Liver (tissue), 9 donors: Measurements from ENCODE around the gene ATIC. TPM values are rescaled to one million over a fixed set of nuclear protein-coding genes. Genes with fewer than 3 reads are reported as not detected.

Source experiments
- DNase-seq: peaks from one replicate; pipeline ENCODE4 v3.0.0-alpha.2; 2017; ENCODE audit warnings: low spot score
- H3K27ac ChIP-seq, 2 donors: one replicate each; pipeline ENCODE4 v1.7.0; 2013; ENCODE audit warnings: inconsistent platforms in 2 of 2, low read length in 2 of 2, control low read depth in 1 of 2, low read depth in 1 of 2, mild to moderate bottlenecking in 1 of 2
- H3K27me3 ChIP-seq, 4 donors: one replicate each; pipeline versions ENCODE4 v1.6.1 to v1.7.0; 2013; ENCODE audit warnings: low read length in 3 of 4, inconsistent platforms in 1 of 4, mild to moderate bottlenecking in 1 of 4, moderate library complexity in 1 of 4; ENCODE audit not compliant: control insufficient read depth in 4 of 4, insufficient read depth in 4 of 4
- H3K36me3 ChIP-seq, 4 donors: one replicate each; pipeline versions ENCODE4 v1.6.1 to v1.7.0; 2013; ENCODE audit warnings: low read length in 3 of 4, mild to moderate bottlenecking in 3 of 4, low read depth in 1 of 4, moderate library complexity in 1 of 4; ENCODE audit not compliant: control insufficient read depth in 4 of 4, insufficient read depth in 3 of 4
- H3K4me1 ChIP-seq, 4 donors: one replicate each; pipeline versions ENCODE4 v1.6.1 to v1.7.0; 2013; ENCODE audit warnings: low read length in 3 of 4, mild to moderate bottlenecking in 3 of 4, moderate library complexity in 1 of 4; ENCODE audit not compliant: control insufficient read depth in 4 of 4, insufficient read depth in 4 of 4
- H3K4me3 ChIP-seq, 3 donors: one replicate each; pipeline versions ENCODE4 v1.6.1 to v1.7.0; 2013; ENCODE audit warnings: low read length in 3 of 3, control low read depth in 1 of 3, low read depth in 1 of 3, mild to moderate bottlenecking in 1 of 3
- H3K9ac ChIP-seq, 2 donors: one replicate each; pipeline ENCODE4 v1.7.0; 2013; ENCODE audit warnings: low read length in 2 of 2, mild to moderate bottlenecking in 2 of 2, moderate library complexity in 2 of 2, control low read depth in 1 of 2, low read depth in 1 of 2
- H3K9me3 ChIP-seq, 4 donors: one replicate each; pipeline versions ENCODE4 v1.6.1 to v1.7.0; 2013; ENCODE audit warnings: low read length in 3 of 4; ENCODE audit not compliant: control insufficient read depth in 4 of 4
- ATF3 ChIP-seq: IDR thresholded peaks from 2 replicates; pipeline ENCODE4 v1.6.1; 2016; ENCODE audit warnings: antibody characterized with exemption
- CTCF ChIP-seq: fragments of 150-350 bp; IDR thresholded peaks from 2 replicates; pipeline ENCODE4 v1.5.1; 2017; ENCODE audit warnings: improper control_type of control experiment, low read depth, low read length; ENCODE audit not compliant: missing input control
- EGR1 ChIP-seq, 2 donors: IDR thresholded peaks; 2 replicates each; pipeline ENCODE4 v1.6.1; 2016 to 2018; ENCODE audit warnings: antibody characterized with exemption in 2 of 2, low read depth in 2 of 2
- FOXA2 ChIP-seq: IDR thresholded peaks from 2 replicates; pipeline ENCODE4 v1.6.1; 2016; ENCODE audit warnings: antibody characterized with exemption
- HNF4A ChIP-seq, 2 donors: conservative IDR thresholded peaks; 2 replicates each; pipeline ENCODE4 v1.6.1; 2016; ENCODE audit warnings: antibody characterized with exemption in 2 of 2, mild to moderate bottlenecking in 2 of 2
- HNF4G ChIP-seq: IDR thresholded peaks from 2 replicates; pipeline ENCODE4 v1.6.1; 2016; ENCODE audit warnings: antibody characterized with exemption
- MAX ChIP-seq: IDR thresholded peaks from 2 replicates; pipeline ENCODE4 v1.6.1; 2016; ENCODE audit warnings: antibody characterized with exemption
- NR2F2 ChIP-seq: IDR thresholded peaks from 2 replicates; pipeline ENCODE4 v1.6.1; 2016; ENCODE audit warnings: antibody characterized with exemption
- RAD21 ChIP-seq, 2 donors: IDR thresholded peaks; 2 replicates each; pipeline ENCODE4 v1.6.1; 2016; ENCODE audit warnings: antibody characterized with exemption in 2 of 2, mild to moderate bottlenecking in 2 of 2
- REST ChIP-seq: IDR thresholded peaks from 2 replicates; pipeline ENCODE4 v1.6.1; 2016; ENCODE audit warnings: antibody characterized with exemption, mild to moderate bottlenecking
- SP1 ChIP-seq: IDR thresholded peaks from 2 replicates; pipeline ENCODE4 v1.6.1; 2018; ENCODE audit warnings: antibody characterized with exemption, mild to moderate bottlenecking
- TAF1 ChIP-seq: conservative IDR thresholded peaks from 2 replicates; pipeline ENCODE4 v1.6.1; 2016; ENCODE audit warnings: antibody characterized with exemption, mild to moderate bottlenecking
- ZBTB33 ChIP-seq: IDR thresholded peaks from 2 replicates; pipeline ENCODE4 v1.6.1; 2016; ENCODE audit warnings: antibody characterized with exemption
- WGBS: extraction: QIAGEN DNeasy Blood & Tissue Kit; methylation state at CpG from one replicate; pipeline ENCODE4 v1.1.7; 2013; 5-methylcytosine and 5-hydroxymethylcytosine counted together
- polyA plus RNA-seq, 2 donors: library from polyadenylated mRNA; stranded (reverse) in 1 of 2; unstranded in 1 of 2; fragments of 200-250 nt in 1 of 2; fragments of >200 nt in 1 of 2; fragmentation: Nextera tagmentation in 1 of 2; extraction: Ambion mirVana in 1 of 2; gene quantifications; one replicate each; pipeline versions ENCODE4 v1.2.1 to v1.2.3, GENCODE V29; 2013 to 2015
- total RNA-seq, 2 donors: library from RNA; depleted of rRNA; stranded (reverse); fragments of >200 nt; gene quantifications; one replicate each; pipeline ENCODE4 v1.2.3, GENCODE V29; 2014
- donor health status: healthy.
- donor health status: healthy.
- donor health status: healthy.
- donor health status: healthy.
- donor health status: healthy.

The ATIC gene
- total and polyA plus RNA-seq, 4 donors: 22.9 to 50.0 (median 36.0) TPM

GRCh38 chr2:215365184-215365658 is 53.4 kb downstream of the ATIC start (continued):
- TF ChIP-seq REST (no peak), MAX (no peak), RAD21 (IDR thresholded peaks at IDR 0.05) (no peak)

- Histone ChIP-seq H3K4me3 (no peak overlapping the region), H3K27ac (no peak overlapping the region), H3K9me3 (no peaks in the 10 kb centered on the region), H3K27me3 (no peaks in the 10 kb centered on the region), H3K36me3 (peaks cover 3 to 89% (median 82%) of the 10 kb centered on the region in 4 donors), H3K4me1 (no peaks in the 10 kb centered on the region), H3K9ac (no peak overlapping the region)
- WGBS: 86% methylated on average over 4 of the region's 4 CpGs
- DNase-seq: no peak
- TF ChIP-seq SP1: no peak
- no peak for TF ChIP-seq ZBTB33
- no peak for TF ChIP-seq EGR1 (IDR thresholded peaks at IDR 0.05; ENCODE audit: low read depth in 2 of 2)
- no peak for TF ChIP-seq TAF1
- TF ChIP-seq HNF4A (conservative IDR thresholded peaks at IDR 0.05): no peak
- TF ChIP-seq CTCF: no peak
- no peak for TF ChIP-seq FOXA2
- TF ChIP-seq HNF4G: no peak
- TF ChIP-seq RAD21 (IDR thresholded peaks at IDR 0.05): no peak
- no peak for TF ChIP-seq ATF3
- no peak for TF ChIP-seq REST
- no peak for TF ChIP-seq NR2F2
Observed at GRCh38 chr2:215366440-215367032, 54.7 kb downstream of the ATIC start.
